ENCODE results near the gene HMGN3. TPM values are rescaled to one million over a fixed set of nuclear protein-coding genes. Genes with fewer than 3 reads are reported as not detected.
A peak's percentile ranks its signal among the peaks of the same experiment; 100 is the strongest.

The HMGN3 gene
- total RNA-seq, 1 donor, result 23.7 TPM

DNA sequence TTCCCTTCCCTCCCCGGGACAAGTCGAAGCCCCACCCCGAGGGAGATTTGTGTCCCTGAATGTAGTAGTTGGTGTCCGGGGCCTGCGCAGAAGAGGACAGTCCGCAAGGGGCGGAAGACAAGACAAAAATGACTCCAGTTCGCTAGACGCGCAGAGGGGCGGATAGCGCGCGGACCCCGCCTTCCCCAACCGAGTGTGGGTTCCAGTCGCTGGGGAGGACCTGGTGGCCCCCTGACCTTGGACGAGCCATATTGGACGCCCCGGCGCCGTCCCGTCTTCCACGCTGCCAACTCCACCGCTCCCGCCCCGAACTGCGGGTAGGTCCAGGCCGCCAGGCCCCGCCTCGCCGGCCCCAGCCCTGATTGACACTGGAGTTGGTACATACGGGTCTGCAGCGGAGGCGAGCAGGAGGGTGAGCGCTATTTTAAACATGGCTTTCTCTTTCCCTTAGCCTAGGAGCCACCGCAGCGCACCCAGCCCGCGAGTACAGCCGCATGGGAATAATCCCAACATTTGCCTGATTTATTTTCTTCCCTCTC lies 802 bp downstream of the HMGN3 start:
- DNase-seq (ENCODE audit: low read depth), result peak; percentile 90
- peak overlapping the region; percentile 99 for H3K4me3 ChIP-seq (ENCODE audit: low read depth, low read length)
- TF ChIP-seq CTCF (IDR thresholded peaks at IDR 0.05; ENCODE audit: insufficient read depth, low read depth, low read length), result peak; percentile 38

DNA sequence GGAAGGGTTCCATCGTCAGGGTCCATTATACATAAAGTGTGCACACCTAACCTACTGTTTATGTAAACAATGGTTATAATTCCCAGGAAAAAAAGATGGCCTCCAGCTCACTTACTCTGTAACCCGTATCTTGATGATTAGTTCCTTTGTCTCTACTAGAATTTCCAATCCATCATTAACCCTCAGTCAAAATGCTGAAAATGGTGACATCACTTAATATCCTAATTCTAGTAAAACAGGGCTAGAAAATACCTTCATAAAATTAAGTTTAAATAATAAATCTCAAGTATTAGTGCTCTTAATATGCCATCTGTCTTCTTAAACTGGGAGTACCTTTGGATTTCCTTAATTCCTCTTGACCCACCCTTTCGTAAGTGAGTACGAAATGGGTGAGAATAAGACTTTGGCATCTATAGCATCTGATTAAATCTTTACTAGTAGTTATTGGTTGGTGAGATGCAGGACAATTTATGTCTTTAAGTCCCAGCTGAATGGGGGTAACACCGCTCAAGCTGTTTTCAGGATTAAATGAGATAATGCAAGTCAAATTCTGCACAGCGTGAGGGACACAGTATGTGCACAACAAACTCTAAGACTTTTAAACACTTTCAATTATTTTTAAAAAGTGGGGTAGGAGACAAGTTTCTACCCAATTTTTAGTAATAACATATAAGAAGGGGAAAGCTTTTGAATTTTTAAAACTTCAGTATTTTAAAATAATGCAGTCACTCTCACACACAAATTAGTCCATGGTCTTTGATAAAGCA lies 1.6 kb downstream of the HMGN3 start:
- DNase-seq (ENCODE audit: low read depth), result no peak
- H3K4me3 ChIP-seq (ENCODE audit: low read depth, low read length), result peak overlapping the region; percentile 99
- no peak for TF ChIP-seq CTCF (IDR thresholded peaks at IDR 0.05; ENCODE audit: insufficient read depth, low read depth, low read length)

DNA sequence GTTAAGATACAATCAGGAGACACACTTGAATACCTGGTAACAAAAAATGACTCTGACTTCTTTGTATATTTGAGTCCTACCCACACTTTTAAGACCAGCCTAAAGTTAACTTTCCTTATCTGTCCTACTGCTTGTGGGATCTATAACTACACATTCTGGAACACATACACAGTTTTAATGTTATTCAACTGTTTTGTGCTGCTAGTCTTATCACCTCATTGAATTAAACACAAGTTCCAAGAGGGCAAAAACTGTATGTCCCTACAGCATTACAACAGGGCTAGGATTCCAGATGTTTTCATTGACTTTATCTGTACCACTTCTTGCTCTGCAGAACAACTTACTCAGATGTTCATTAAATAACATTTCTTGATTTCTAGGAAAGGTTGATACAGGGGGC lies 2.8 kb downstream of the HMGN3 start:
- H3K4me3 ChIP-seq (ENCODE audit: low read depth, low read length), result no peak overlapping the region
- TF ChIP-seq CTCF (IDR thresholded peaks at IDR 0.05; ENCODE audit: insufficient read depth, low read depth, low read length), result no peak
- peak; percentile 44 for DNase-seq (ENCODE audit: low read depth)

GRCh38 chr6:79231101-79231500 lies 3.4 kb downstream of the HMGN3 start:
- no peak for DNase-seq (ENCODE audit: low read depth)
- no peak overlapping the region for H3K4me3 ChIP-seq (ENCODE audit: low read depth, low read length)
- no peak for TF ChIP-seq CTCF (IDR thresholded peaks at IDR 0.05; ENCODE audit: insufficient read depth, low read depth, low read length)

- TF ChIP-seq CTCF (IDR thresholded peaks at IDR 0.05; ENCODE audit: insufficient read depth, low read depth, low read length), result no peak
- no peak for DNase-seq (ENCODE audit: low read depth)
- H3K4me3 ChIP-seq (ENCODE audit: low read depth, low read length), result no peak overlapping the region
Observed at GRCh38 chr6:79230149-79230548, 4.3 kb downstream of the HMGN3 start.

- TF ChIP-seq CTCF (IDR thresholded peaks at IDR 0.05; ENCODE audit: insufficient read depth, low read depth, low read length), result no peak
- no peak overlapping the region for H3K4me3 ChIP-seq (ENCODE audit: low read depth, low read length)
- DNase-seq (ENCODE audit: low read depth), result no peak
Observed at GRCh38 chr6:79227445-79227844, 7.0 kb downstream of the HMGN3 start.
